Activated CD4-positive, alpha-beta T cell treated with anti-CD3 and anti-CD28 coated beads for 1 hour (primary cell): ENCODE results near the gene INSIG2.

Experiments
- DNase-seq: peaks from one replicate; pipeline ENCODE4 v3.0.0-alpha.2; 2020

INSIG2 gene

DNA sequence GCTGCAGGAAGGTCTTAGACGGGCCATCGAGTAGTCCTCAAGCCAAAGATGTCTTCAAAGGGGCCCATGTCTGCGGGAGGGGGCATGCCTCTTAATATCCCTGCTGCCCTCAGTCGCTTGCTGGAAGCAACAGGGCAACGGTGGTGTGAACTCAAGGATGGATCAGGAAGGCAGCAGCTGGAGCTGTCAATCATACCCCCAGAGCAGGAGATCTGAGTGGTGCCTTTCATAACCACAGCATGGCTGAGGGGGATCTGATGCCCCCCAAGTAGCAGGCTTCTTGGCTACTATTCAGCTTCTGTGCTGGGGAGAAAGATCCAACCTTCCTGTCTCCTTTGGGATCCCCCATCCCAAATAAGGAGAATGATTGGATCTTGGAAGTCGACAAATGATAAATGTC is 46.4 kb downstream of the INSIG2 start:
- DNase-seq: no peak

DNA sequence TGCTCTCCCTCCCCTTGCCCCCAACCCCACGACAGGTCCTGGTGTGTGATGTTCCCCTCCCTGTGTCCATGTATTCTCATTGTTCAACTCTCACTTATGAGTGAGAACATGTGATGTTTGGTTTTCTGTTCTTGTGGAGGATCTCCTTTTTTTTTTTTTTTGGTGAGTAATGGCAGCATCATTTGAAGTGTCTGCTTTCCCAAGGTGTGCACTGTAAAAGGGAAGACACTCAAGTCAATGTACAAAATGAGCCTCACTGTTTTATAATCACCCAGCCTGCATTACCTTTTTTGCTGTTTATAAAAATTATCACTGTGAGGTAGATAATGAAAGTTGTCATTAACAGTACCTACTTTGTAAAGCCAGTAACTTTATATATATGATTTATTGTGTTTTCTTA is 56.9 kb downstream of the INSIG2 start:
- no peak for DNase-seq

DNA sequence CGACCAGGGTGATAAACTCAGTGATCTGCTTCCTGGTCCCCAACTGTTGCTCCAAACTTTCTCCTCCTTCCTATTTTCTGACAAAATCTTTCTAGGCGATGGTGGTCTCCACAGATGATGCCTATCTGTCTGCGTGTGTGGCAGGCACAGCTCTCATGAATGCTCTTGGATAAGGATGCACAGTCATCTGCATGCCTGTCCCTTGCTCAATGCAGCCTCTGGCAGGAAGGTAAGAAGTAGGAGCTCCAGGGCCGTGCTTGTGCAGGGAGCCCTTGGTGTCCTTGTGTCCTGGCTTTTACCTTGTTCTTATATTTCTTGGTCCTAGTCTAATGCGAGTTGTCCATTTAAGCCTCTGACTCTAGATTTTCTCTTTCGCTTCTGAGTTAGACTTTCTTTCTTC is 57.5 kb downstream of the INSIG2 start:
- no peak for DNase-seq

DNA sequence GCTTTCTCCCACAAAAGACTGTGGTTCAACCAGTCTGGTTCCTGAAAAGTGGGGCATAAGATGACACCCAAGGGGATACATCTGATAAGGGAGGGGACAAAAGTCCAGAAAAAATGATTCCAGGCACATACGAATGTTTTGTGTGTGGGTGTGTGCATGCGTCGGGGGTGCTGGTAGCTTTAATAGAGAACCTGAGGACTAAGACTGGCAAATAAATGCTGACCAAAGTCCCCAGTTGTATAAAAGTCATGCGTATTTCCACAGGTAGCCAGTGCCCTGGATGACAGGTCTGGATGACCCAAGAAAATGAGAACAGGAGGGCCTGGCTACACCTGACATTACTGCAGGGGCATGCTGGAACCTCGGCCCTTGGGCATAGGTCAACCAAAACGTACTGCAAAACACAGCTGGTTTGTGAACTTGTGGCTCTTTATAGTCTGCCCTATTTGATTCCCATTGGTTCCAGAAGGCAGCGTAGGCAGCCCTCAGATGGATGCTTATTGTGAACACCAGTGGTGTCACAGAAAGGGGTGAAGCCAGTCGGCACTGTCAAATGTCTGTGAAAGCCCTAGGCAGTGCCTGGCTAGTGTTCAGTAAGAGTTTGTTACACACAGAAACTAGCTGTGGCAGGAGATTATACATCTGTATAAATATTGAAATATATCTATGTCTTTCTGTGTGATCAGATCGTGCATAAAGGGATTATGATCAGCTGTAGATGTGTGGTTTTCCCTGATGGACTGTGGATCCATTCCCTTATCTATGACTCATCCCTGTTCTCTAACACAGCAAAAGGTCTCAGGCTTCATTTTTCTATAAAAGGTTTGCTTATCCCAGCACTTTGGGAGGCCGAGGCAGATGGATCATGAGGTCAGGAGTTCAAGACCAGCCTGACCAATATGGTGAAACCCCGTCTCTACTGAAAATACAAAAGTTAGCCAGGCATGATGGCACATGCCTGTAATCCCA is 58.3 kb downstream of the INSIG2 start:
- no peak for DNase-seq

DNA sequence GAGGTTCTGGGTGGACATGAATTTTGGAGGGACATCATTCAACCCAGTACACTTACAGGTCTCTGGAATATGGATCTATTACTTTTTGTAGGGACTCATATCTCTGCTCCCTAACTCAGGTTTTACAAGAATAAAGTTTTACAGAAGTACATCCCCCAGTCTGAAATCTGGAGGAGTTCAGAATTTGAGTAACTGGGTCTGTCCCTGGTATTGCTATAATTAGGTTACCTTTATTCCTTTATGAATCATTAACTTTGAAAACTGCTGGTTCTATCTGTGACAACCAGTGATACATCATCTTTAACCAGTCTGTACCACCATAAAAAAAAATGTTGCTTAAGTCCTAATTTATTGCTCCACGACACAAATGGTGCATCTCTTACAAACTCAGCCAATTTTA is 59.9 kb downstream of the INSIG2 start:
- DNase-seq: no peak

DNA sequence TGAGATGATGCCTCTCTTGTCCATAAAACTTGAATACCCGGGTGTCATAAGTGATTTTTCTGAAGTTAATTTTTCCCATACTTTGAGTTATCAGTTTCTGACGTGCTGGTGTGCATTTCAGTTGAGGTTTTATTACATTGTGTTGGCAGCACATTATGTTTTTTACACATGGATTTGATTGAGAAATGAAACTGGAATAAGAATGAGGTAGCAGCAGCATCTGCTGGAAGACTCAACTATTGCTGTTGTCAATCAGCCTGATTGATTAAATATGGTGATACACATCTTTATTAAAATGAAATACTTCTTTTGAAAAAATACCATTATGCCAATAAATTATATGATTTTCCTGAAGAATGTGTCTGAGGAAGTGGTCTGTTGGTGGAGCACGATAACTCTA is 60.5 kb downstream of the INSIG2 start:
- no peak for DNase-seq

DNA sequence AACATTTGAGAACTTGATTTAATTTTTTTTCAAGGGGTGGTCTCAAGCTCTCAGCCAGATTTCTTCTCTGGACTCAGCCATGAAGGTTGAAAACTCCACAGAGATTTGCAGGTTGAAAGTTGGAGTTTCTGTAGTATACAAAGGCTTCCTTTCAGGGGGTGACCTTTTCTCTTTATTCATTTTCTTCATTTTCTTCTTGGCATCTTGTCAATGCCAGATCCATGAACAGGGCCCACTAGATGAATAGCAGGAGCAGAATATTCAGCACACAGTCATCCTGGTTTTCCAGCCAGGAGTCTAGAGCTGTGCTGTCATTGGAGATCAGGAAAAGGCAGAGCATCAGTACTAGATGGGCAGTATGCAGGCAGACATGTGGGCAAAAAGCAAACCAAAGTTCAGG is 62.0 kb downstream of the INSIG2 start:
- no peak for DNase-seq

DNA sequence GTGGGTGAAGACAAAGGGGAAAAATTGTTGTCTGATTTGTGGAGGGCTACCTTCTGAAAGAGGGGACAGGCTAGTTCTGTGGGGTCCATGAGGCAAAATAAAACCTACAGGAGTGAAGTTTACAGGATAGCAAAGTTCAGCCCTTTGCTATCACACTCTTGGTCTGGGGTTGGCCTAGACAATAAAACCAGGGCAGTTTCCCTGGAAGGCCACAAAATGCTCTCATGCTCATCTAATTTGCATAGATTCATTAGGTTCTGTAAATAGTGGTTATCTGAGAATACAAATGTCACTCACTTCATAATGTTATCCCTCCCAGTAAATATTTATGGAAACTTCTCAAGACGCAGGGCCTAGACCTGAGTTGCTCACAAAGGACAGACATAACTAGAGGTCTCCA is 63.6 kb downstream of the INSIG2 start:
- no peak for DNase-seq

DNA sequence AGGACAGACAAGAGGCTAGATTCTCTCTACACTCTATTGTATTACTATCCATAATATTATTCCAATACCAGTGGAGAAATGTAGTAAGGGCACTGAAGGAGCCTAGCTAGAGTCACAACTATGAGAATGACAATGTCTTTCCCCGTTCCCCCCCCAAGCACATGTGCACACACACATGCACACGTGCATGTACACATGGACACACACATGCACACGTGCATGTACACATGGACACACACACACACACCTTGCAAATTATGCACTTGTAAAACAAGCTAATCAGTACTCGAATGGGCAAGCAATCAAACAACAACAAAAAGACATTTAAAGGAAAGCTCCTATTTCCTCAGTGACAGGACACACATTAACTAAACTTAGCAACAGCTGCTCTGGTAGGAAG is 65.2 kb downstream of the INSIG2 start:
- no peak for DNase-seq

DNA sequence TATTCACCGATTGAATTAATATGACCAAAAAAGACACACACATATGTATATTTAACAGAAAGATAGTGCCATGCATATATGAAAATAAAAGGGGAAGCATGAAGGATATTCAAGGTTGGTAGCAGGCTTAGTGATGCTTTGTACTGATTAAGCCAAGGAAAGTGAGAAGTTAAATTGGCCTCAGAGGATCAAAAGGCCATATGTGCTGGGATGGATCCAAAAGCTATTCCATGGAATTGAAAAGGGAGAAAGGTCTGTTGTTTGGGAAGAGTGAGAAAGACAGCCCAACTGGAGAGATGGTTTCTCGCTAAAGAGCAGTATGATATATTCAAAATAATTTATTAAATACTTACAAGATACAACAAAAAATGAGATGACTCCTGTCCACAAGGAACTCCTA is 65.9 kb downstream of the INSIG2 start:
- no peak for DNase-seq
